IMR-90 (cell line): ENCODE measurements around the gene AREL1. TPM values are rescaled to one million over a fixed set of nuclear protein-coding genes. Genes with fewer than 3 reads are reported as not detected.

Experiments used
- ATAC-seq: fragments of 200-7000 bp; cut with Tn5 transposase; 2 replicates; pipeline ENCODE4 v1.9.1; 2020; ENCODE audit warnings: low read depth, mild to moderate bottlenecking, moderate library complexity
- BruUV-seq: library from RNA; stranded (reverse); fragments of 400-500 nt; replicated peaks from 2 replicates; lab custom pipeline; 2021; lab: Mats Ljungman, UMichigan
- CTCF ChIA-PET: fragments of 300-600 bp; formaldehyde crosslinking; extraction: SDS; loops from one replicate; lab custom pipeline; 2021; ENCODE audit warnings: antibody characterized with exemption; lab: Yijun Ruan, JAX
- POLR2A ChIA-PET: fragments of 300-600 bp; sonication (Branson Sonifier 250); formaldehyde crosslinking; loops from one replicate; lab custom pipeline; 2022; ENCODE audit warnings: antibody characterized with exemption; ENCODE audit not compliant: unreplicated experiment; lab: Charles Lee
- DNase-seq: peaks from one replicate; pipeline ENCODE4 v3.0.0; 2013
- H2AFZ ChIP-seq: replicated peaks from 2 replicates; pipeline ENCODE3; 2013; ENCODE audit warnings: low read length, mild to moderate bottlenecking; ENCODE audit not compliant: poor library complexity
- H2AK5ac ChIP-seq: 2 replicates; pipeline ENCODE4 v1.6.1; 2013; ENCODE audit warnings: low read depth, low read length, inconsistent platforms
- H2AK9ac ChIP-seq: replicated peaks from 2 replicates; pipeline ENCODE3; 2013; ENCODE audit warnings: mild to moderate bottlenecking, low read depth, low read length, moderate library complexity; ENCODE audit not compliant: poor library complexity
- H2BK120ac ChIP-seq: 2 replicates; pipeline ENCODE4 v1.6.1; 2013; ENCODE audit warnings: low read depth, low read length, inconsistent platforms
- H2BK15ac ChIP-seq: 3 replicates; pipeline ENCODE4 v1.6.1; 2013; ENCODE audit warnings: low read depth, low read length, inconsistent platforms
- H2BK20ac ChIP-seq: 2 replicates; pipeline ENCODE4 v1.6.1; 2013; ENCODE audit warnings: low read depth, mild to moderate bottlenecking, inconsistent platforms, low read length, moderate library complexity
- H2BK5ac ChIP-seq: 2 replicates; pipeline ENCODE4 v1.6.1; 2013; ENCODE audit warnings: mild to moderate bottlenecking, low read depth, low read length, inconsistent platforms; ENCODE audit not compliant: poor library complexity, severe bottlenecking
- H3K14ac ChIP-seq: replicated peaks from 2 replicates; pipeline ENCODE4 v1.6.1; 2013; ENCODE audit warnings: low read depth, low read length, inconsistent platforms
- H3K18ac ChIP-seq: 2 replicates; pipeline ENCODE4 v1.6.1; 2013; ENCODE audit warnings: low read depth, low read length, control low read depth
- H3K23ac ChIP-seq: 2 replicates; pipeline ENCODE4 v1.6.1; 2013; ENCODE audit warnings: low read depth, low read length, inconsistent platforms
- H3K27ac ChIP-seq: 2 replicates; pipeline ENCODE4 v1.5.1; 2013; ENCODE audit warnings: mild to moderate bottlenecking, control low read depth, low read length; ENCODE audit not compliant: insufficient read depth
- H3K27me3 ChIP-seq: 2 replicates; pipeline ENCODE4 v1.6.1; 2013; ENCODE audit warnings: low read length; ENCODE audit not compliant: control insufficient read depth, insufficient read depth
- H3K36me3 ChIP-seq: 2 replicates; pipeline ENCODE4 v1.6.1; 2013; ENCODE audit warnings: low read length, mixed read lengths; ENCODE audit not compliant: control insufficient read depth, insufficient read depth
- H3K4ac ChIP-seq: 2 replicates; pipeline ENCODE4 v1.6.1; 2013; ENCODE audit warnings: low read depth, low read length, inconsistent platforms
- H3K4me1 ChIP-seq: 2 replicates; pipeline ENCODE4 v1.6.1; 2013; ENCODE audit warnings: low read length, mixed read lengths; ENCODE audit not compliant: control insufficient read depth, insufficient read depth
- H3K4me2 ChIP-seq: 2 replicates; pipeline ENCODE4 v1.6.1; 2013; ENCODE audit warnings: low read depth, mild to moderate bottlenecking, control low read depth, low read length, moderate library complexity
- H3K4me3 ChIP-seq: 2 replicates; pipeline ENCODE4 v1.5.1; 2013; ENCODE audit warnings: low read depth, mild to moderate bottlenecking, control low read depth, low read length, moderate library complexity; ENCODE audit not compliant: insufficient read depth
- H3K56ac ChIP-seq: 2 replicates; pipeline ENCODE4 v1.6.1; 2013; ENCODE audit warnings: low read length, inconsistent platforms; ENCODE audit not compliant: insufficient read depth; ENCODE audit errors: extremely low read depth
- H3K79me1 ChIP-seq, 2 experiments: 2 replicates each; pipeline ENCODE4 v1.6.1; 2013; ENCODE audit warnings: low read length in 2 of 2, inconsistent platforms in 1 of 2, low read depth in 1 of 2
- H3K9ac ChIP-seq: 2 replicates; pipeline ENCODE4 v1.6.1; 2013; ENCODE audit warnings: low read depth, low read length, control low read depth
- H3K9me1 ChIP-seq: 2 replicates; pipeline ENCODE4 v1.6.1; 2013; ENCODE audit warnings: low read length, inconsistent platforms; ENCODE audit not compliant: insufficient read depth
- H3K9me3 ChIP-seq: 2 replicates; pipeline ENCODE4 v1.6.1; 2013; ENCODE audit warnings: low read length; ENCODE audit not compliant: control insufficient read depth, insufficient read depth
- H4K20me1 ChIP-seq: 2 replicates; pipeline ENCODE4 v1.6.1; 2013; ENCODE audit warnings: low read length, inconsistent platforms; ENCODE audit not compliant: insufficient read depth
- H4K5ac ChIP-seq: 2 replicates; pipeline ENCODE4 v1.6.1; 2013; ENCODE audit warnings: mild to moderate bottlenecking, low read depth, low read length, control low read depth
- H4K8ac ChIP-seq, 2 experiments: 2 replicates each; pipeline ENCODE4 v1.6.1; 2013; ENCODE audit warnings: low read depth in 2 of 2, low read length in 2 of 2, control low read depth in 1 of 2, inconsistent platforms in 1 of 2
- H4K91ac ChIP-seq: 2 replicates; pipeline ENCODE4 v1.6.1; 2013; ENCODE audit warnings: low read depth, low read length, inconsistent platforms; ENCODE audit not compliant: insufficient read depth
- BHLHE40 ChIP-seq: fragments of 150-350 bp; IDR thresholded peaks from 2 replicates; pipeline ENCODE4 v1.6.1; 2016; ENCODE audit warnings: mild to moderate bottlenecking, low read depth, low read length
- CEBPB ChIP-seq: IDR thresholded peaks from 2 replicates; pipeline ENCODE4 v1.6.1; 2012; ENCODE audit warnings: low read depth, low read length, improper control_type of control experiment
- RAD21 ChIP-seq: IDR thresholded peaks from 2 replicates; pipeline ENCODE4 v1.6.1; 2012; ENCODE audit warnings: low read length, improper control_type of control experiment
- WGBS, 2 experiments: methylation state at CpG; one replicate each; pipeline versions ENCODE4 v1.1.5 to v1.1.7; 2013; ENCODE audit warnings: missing lambda C conversion rate in 2 of 2; ENCODE audit not compliant: insufficient read length in 1 of 2; ENCODE audit errors: extremely low coverage in 2 of 2; 5-methylcytosine and 5-hydroxymethylcytosine counted together
- dilution Hi-C: fragments of 300-500 bp; cut with HindIII; formaldehyde crosslinking; loops from one replicate; pipeline ENCODE4 v1.14.3; 2018; ENCODE audit warnings: low sequenced_read_pairs; ENCODE audit not compliant: unreplicated experiment
- in situ Hi-C: fragments of 300-500 bp; cut with MboI; formaldehyde crosslinking; loops from 3 replicates; pipeline ENCODE4 v1.14.3; 2019; ENCODE audit warnings: low sequenced_read_pairs, inconsistent platforms, mixed read lengths
- intact Hi-C: fragments of 100-400 bp; cut with micrococcal nuclease; formaldehyde crosslinking; loops from 2 replicates; pipeline ENCODE4 v1.10.0; 2022
- polyA plus RNA-seq, 3 experiments: library from polyadenylated mRNA; depleted of rRNA; stranded (reverse); fragments of >200 nt; gene quantifications; 2 replicates each; pipeline ENCODE4 v1.2.3, GENCODE V29; 2012; ENCODE audit warnings: low replicate concordance in 1 of 3
- total RNA-seq: library from RNA; depleted of rRNA; stranded (reverse); fragments of >200 nt; gene quantifications from 2 replicates; pipeline ENCODE4 v1.2.3, GENCODE V29; 2012

The AREL1 gene
- total and polyA plus RNA-seq, 2 of the 4 experiments (the other 2 are of a cell fraction), result 30.0 to 39.3 TPM

- no peak for TF ChIP-seq RAD21
Observed at GRCh38 chr14:74654931-74655330, 57.9 kb downstream of the AREL1 start (continued).

GRCh38 chr14:74653386-74654138 is 59.3 kb downstream of the AREL1 start:
- peak overlapping the region; percentile 11 for H2BK5ac ChIP-seq
- DNase-seq, result no peak
- peak overlapping the region; percentile 64 for H4K91ac ChIP-seq
- peak overlapping the region; percentile 20 for H3K18ac ChIP-seq
- 0 out of 2 replicates have a peak overlapping the region, but pooled peaks have one; percentile 57 for H2BK120ac ChIP-seq
- ChIA-PET POLR2A (no interaction called here), CTCF (interaction anchor here (1.0 to 1.6 kb wide), 2 partner anchors 21 to 109 kb away, joined by 3 to 8 read pairs; partner anchors contain the start of gene YLPM1)
- peaks cover 5% of the 10 kb centered on the region; the same call in 1 of the 2 replicates for H3K9me3 ChIP-seq
- 52% methylated on average over 11 of the region's 15 CpGs; no CpG with 5 or more reads in 1 of the 2 experiments for WGBS, 2 experiments
- H3K4me2 ChIP-seq, result no peak overlapping the region; the same call in 1 of the 2 replicates
- peaks cover 20 to 48% of the 10 kb centered on the region in 2 experiments; a peak in 3 of 4 replicates for H3K79me1 ChIP-seq
- dilution Hi-C loops, result no loop called here
- H3K14ac ChIP-seq, result peak overlapping the region; percentile 46; the same call in 1 of the 2 replicates
- peak overlapping the region; percentile 70 for H2AK9ac ChIP-seq
- intact Hi-C loops, result no loop called here
- in situ Hi-C loops, result no loop called here
- H3K9me1 ChIP-seq, result peaks cover 62% of the 10 kb centered on the region
- H2BK15ac ChIP-seq, result peak overlapping the region; percentile 38; the same call in 1 of the 3 replicates
- H3K36me3 ChIP-seq, result peaks cover 2% of the 10 kb centered on the region; the same call in 1 of the 2 replicates
- no peak overlapping the region for H3K4me3 ChIP-seq
- no peak for TF ChIP-seq BHLHE40
- no peak for TF ChIP-seq CEBPB
- no peak overlapping the region for H3K56ac ChIP-seq
- peak overlapping the region; percentile 46; the same call in 1 of the 2 replicates for H3K27ac ChIP-seq
- peak overlapping the region; percentile 80 for H3K4ac ChIP-seq
- H3K4me1 ChIP-seq, result peaks cover 44% of the 10 kb centered on the region
- no TSS peak for BruUV-seq
- no peaks in the 10 kb centered on the region for H3K27me3 ChIP-seq
- peak overlapping the region; percentile 72; the same call in 1 of the 2 replicates for H3K23ac ChIP-seq
- no peak overlapping the region for H2AFZ ChIP-seq
- no peak for ATAC-seq
- H4K20me1 ChIP-seq, result no peaks in the 10 kb centered on the region
- H4K8ac ChIP-seq, result peak overlapping the region in 1 of 2 experiments; percentile 75; a peak in 2 of 4 replicates
- peak overlapping the region; percentile 69 for H4K5ac ChIP-seq
- peak overlapping the region; percentile 30; the same call in 1 of the 2 replicates for H2BK20ac ChIP-seq
- peak overlapping the region; percentile 82 for H2AK5ac ChIP-seq
- H3K9ac ChIP-seq, result no peak overlapping the region
